ENCODE data around the gene CDKL4.
"Not testable (repeated sequence)": the region's sequence is repeated elsewhere in the genome, so short reads cannot be mapped to it uniquely, and the experiment has no call there.

Gene CDKL4

DNA sequence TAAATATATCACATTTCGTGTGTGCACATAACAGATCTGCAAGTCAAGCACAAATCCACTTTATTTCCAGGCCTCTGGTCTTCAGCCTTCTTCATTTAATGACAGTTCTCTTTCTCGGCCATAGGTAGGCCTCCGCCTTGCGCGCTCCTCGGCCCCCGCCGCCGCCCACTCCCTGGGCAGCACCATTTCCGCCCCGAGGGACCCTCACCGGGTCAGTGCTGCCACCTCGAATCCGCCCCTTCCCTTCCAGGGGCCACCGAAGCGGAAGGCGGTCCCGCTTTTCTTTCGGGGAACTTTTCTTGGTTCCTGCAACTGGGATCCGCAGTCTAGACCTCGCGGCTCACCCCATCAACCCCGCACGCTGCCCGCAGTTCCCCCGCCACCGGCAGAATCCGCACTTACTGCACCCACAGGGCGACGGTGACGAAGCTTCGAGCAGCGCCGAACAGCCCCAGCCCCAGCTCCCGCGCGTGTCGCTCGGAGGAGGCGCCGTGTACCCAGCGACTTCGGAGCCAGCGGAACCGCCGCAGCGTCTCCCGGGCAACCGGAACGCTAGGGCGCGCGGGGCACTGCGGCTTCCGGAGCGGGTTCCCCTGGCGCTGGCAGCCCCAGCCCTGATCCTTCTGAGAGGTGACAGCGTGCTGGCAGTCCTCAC is at the start of gene CDKL4:
CDKL4 (minus strand) TSS at position 502 of the 655 bp plus-strand sequence.
- DNase-seq (ENCODE audit: low read depth, low spot score): no peak

- no peak for DNase-seq (ENCODE audit: low read depth, low spot score)
Observed at GRCh38 chr2:39290433-39290832, 46.7 kb upstream of the CDKL4 start.

- no peak for DNase-seq (ENCODE audit: low read depth, low spot score)
Observed at GRCh38 chr2:39289609-39290008, 45.8 kb upstream of the CDKL4 start.

- DNase-seq (ENCODE audit: low read depth, low spot score): no peak
Observed at GRCh38 chr2:39283561-39283960, 39.8 kb upstream of the CDKL4 start.

- no peak for DNase-seq (ENCODE audit: low read depth, low spot score)
Observed at GRCh38 chr2:39281391-39281790, 37.6 kb upstream of the CDKL4 start.

DNA sequence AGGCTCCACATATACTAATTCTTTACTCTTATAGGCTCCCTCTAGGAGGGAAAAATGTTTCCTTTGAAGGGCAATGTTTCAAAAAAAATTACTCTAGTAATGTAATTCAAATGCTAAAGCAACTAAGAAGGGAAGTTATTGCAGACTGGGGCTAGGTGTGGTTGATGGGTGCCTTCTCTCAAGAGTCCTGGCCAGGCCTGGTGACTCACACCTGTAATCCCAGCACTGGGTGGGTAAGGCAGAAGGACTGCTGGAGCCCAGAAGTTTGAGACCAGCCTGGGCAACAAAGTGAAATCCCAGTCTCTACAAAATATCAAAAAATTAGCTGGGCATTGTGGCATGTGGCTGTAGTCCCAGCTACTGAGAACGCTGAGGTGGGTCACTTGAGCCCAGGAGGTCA is 31.2 kb upstream of the CDKL4 start:
- no peak for DNase-seq (ENCODE audit: low read depth, low spot score)

DNA sequence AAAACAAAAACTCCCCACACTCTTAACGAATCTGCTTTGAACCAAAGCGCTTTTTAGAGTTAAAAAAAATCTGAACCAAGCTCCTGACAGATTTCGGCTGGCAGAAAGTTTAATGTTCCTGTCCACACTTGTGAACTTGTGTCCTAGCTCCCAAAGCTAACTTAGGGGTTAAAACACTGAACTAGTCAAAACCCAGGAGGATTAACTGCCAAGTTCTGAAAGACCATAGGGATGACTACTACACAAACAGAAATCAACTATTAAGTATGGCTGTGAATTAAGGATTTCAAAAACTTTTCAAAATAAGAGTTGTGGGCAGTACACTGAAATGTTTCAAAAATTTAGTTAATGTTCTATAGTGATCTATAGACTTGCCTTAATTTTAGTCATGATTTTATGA is 26.2 kb upstream of the CDKL4 start:
- no peak for DNase-seq (ENCODE audit: low read depth, low spot score)

DNA sequence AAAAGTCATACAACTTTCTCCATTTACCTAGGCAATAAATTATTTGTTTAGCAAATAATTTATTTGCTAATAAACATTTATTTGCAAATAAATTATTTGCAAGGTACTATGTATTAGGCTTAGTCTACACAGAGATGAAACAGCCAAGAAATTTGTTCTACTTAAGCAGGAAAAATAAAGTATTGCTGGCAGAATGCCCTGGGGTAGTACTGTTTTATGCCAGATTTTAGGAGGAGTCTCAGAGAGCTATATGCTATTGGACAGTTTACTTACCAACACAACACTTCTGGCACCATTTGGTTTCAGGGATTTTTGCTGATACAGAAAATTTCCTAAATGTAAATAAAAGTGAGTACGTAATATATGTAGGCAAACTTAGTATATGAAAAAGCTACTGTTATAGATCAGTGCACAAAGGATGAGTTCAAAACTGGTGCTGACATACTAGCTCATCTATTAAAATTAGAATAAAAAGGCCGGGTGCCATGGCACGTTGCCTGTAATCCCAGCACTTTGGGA is 23.2 kb upstream of the CDKL4 start:
- DNase-seq (ENCODE audit: low read depth, low spot score): no peak

- DNase-seq (ENCODE audit: low read depth, low spot score): no peak
Observed at GRCh38 chr2:39266139-39266805, 22.5 kb upstream of the CDKL4 start.

GRCh38 chr2:39265315-39265714 is 21.5 kb upstream of the CDKL4 start:
- no peak for DNase-seq (ENCODE audit: low read depth, low spot score)

GRCh38 chr2:39264733-39265132 is 21.0 kb upstream of the CDKL4 start:
- DNase-seq (ENCODE audit: low read depth, low spot score): no peak

DNA sequence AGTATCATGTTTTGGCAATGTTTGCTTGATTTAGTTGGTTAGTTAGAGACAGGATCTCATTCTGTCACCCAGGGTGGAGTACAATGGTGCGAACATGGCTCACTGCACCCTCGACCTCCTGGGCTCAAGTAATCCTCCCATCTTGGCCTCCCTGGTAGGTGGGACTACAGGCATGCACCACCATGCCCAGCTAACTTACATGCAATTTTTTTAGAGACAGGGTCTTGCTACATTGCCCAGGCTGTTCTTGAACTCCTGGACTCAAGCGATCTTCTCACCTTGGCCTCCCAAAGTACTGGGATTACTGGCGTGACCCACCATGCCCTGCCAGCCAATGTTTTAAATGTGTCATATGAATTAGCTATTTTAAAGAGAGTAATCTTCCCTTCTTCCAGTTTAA is 16.3 kb upstream of the CDKL4 start:
- DNase-seq (ENCODE audit: low read depth, low spot score): no peak

GRCh38 chr2:39256040-39256439 is 12.3 kb upstream of the CDKL4 start:
- no peak for DNase-seq (ENCODE audit: low read depth, low spot score)

GRCh38 chr2:39252888-39253518 is 9.2 kb upstream of the CDKL4 start:
- no peak for DNase-seq (ENCODE audit: low read depth, low spot score)

GRCh38 chr2:39247512-39248043 is 3.8 kb upstream of the CDKL4 start:
- no peak for DNase-seq (ENCODE audit: low read depth, low spot score)

DNA sequence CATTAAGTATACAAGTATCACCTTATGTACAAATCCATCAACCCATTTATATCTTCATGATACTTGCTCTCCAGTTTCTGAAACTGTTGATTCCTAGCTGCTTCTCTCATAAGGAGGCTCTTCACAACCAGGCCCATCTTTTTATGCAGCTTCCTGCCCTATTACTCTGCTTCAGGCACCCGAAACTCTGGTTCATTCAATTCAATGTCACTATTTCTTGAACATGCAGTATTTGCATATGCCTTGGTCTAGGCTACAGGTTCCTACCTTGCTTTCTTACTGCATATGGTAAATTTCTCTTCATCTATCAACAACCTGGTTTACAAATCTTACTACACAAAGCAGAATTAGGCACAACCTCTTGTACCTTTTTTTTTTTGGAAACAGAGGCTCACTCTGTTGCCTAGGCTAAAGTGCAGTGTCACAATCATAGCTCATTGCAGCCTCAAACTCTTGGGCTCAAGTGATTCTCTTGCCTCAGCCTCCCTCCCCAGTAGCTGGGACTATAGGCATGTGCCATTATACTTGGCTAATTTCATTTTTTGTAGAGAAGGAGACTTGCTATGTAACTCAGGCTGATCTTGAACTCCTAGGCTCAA is 2.7 kb upstream of the CDKL4 start:
- DNase-seq (ENCODE audit: low read depth, low spot score): no peak

- DNase-seq (ENCODE audit: low read depth, low spot score): not testable (repeated sequence)
Observed at GRCh38 chr2:39244963-39245625, 1.3 kb upstream of the CDKL4 start.

DNA sequence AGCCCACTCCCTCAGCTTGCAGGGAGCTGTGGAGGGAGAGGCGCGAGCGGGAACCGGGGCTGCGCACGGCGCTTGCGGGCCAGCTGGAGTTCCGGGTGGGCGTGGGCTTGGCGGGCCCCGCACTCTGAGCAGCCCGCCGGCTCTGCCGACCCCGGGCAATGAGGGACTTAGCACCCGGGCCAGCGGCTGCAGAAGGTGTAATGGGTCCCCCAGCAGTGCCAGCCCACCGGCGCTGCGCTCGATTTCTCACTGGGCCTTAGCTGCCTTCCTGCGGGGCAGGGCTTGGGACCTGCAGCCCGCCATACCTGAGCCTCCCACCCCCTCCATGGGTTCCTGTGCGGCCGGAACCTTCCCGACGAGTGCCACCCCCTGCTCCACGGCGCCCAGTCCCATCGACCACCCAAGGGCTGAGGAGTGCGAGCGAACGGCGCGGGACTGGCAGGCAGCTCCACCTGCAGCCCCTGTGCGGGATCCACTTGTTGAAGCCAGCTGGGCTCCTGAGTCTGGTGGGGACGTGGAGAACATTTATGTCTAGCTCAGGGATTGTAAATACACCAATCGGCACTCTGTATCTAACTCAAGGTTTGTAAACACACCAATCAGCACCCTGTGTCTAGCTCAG is 582 bp upstream of the CDKL4 start:
- not testable (repeated sequence) for DNase-seq (ENCODE audit: low read depth, low spot score)

DNA sequence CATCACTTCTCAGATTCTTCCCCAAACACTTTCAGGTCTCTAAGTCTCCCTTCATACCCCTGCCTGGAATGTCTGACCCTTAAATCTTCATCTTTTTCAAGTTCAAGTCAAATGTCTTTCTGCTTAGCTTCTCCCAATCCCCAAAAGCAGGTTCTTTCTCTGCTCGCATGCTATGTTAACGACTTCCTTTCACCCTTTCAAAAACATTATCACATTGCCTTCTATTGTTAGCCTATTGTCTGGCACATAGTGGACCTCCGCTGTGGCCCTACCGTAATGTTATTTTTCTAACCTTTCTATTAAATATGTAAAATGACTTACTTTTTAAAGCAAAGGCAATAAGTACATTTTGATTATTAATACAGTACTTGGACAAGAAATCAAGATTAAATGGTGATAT is 2.2 kb downstream of the CDKL4 start:
- DNase-seq (ENCODE audit: low read depth, low spot score): no peak

DNA sequence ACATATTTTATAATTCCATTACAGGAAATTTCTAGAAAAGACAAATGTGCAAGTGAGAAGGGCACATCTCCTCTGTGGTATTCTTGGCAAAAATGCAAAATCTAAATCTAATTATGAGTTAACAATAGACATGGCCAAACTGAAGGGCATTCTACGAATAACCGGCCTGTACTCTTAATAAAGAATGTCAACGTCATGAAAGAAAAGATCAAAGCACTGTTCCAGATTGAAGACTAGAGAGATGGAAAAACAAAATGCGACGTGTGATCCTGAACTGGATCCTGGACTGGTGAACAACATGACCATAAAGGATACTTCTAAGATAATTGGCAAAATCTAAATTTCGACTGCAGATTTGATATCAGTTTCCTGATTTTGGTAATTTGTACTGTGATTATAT is 3.0 kb downstream of the CDKL4 start:
- DNase-seq (ENCODE audit: low read depth, low spot score): no peak

- DNase-seq (ENCODE audit: low read depth, low spot score): no peak
Observed at GRCh38 chr2:39234754-39235153, 9.0 kb downstream of the CDKL4 start.
